GM23338 (cell line): ENCODE data around the gene ISY1. TPM values are rescaled to one million over a fixed set of nuclear protein-coding genes. Genes with fewer than 3 reads are reported as not detected.

ENCODE experiments used
- ATAC-seq: fragments of 200-7000 bp; cut with Tn5 transposase; 3 replicates; pipeline ENCODE4 v1.9.1; 2020
- DNase-seq: peaks from one replicate; pipeline ENCODE4 v3.0.0-alpha.2; 2015; ENCODE audit warnings: low spot score
- H2AFZ ChIP-seq: fragments of 200-600 bp; sonication (generic); 2 replicates; pipeline ENCODE4 v1.8.0; 2016; ENCODE audit warnings: antibody characterized with exemption, mild to moderate bottlenecking, moderate library complexity
- H3F3A ChIP-seq: fragments of 200-600 bp; sonication (generic); replicated peaks from 2 replicates; pipeline ENCODE4 v1.8.0; 2017; ENCODE audit warnings: antibody characterized with exemption, mixed run types, low read depth
- H3K27ac ChIP-seq: fragments of 200-600 bp; sonication (generic); 2 replicates; pipeline ENCODE4 v1.6.1; 2016; ENCODE audit warnings: low read depth
- H3K27me3 ChIP-seq: fragments of 200-600 bp; sonication (generic); 2 replicates; pipeline ENCODE4 v1.8.0; 2016; ENCODE audit warnings: mild to moderate bottlenecking, mixed run types, moderate library complexity; ENCODE audit not compliant: insufficient read depth
- H3K36me3 ChIP-seq: fragments of 200-600 bp; sonication (generic); 2 replicates; pipeline ENCODE4 v1.8.0; 2016; ENCODE audit warnings: mild to moderate bottlenecking; ENCODE audit not compliant: insufficient read depth
- H3K4me1 ChIP-seq: fragments of 200-600 bp; sonication (generic); 2 replicates; pipeline ENCODE4 v1.8.0; 2016; ENCODE audit warnings: mild to moderate bottlenecking, moderate library complexity; ENCODE audit not compliant: insufficient read depth
- H3K4me2 ChIP-seq: fragments of 200-600 bp; sonication (generic); 2 replicates; pipeline ENCODE4 v1.7.1; 2017; ENCODE audit warnings: mixed run types
- H3K4me3 ChIP-seq: fragments of 200-600 bp; sonication (generic); 2 replicates; pipeline ENCODE4 v1.6.1; 2016; ENCODE audit warnings: mixed run types
- H3K79me2 ChIP-seq: fragments of 200-600 bp; sonication (generic); replicated peaks from 2 replicates; pipeline ENCODE4 v1.8.0; 2017; ENCODE audit warnings: mild to moderate bottlenecking; ENCODE audit not compliant: insufficient read depth
- H3K9me2 ChIP-seq: fragments of 200-600 bp; sonication (generic); 2 replicates; pipeline ENCODE4 v1.8.0; 2017; ENCODE audit not compliant: insufficient read depth
- H4K20me1 ChIP-seq: fragments of 200-600 bp; sonication (generic); replicated peaks from 2 replicates; pipeline ENCODE4 v1.8.0; 2017; ENCODE audit warnings: mild to moderate bottlenecking; ENCODE audit not compliant: insufficient read depth
- H3K27ac Mint-ChIP-seq: 2 replicates; pipeline ENCODE4 v1.8.0; 2020; ENCODE audit warnings: inconsistent platforms, mild to moderate bottlenecking, moderate library complexity, mixed read lengths
- H3K27me3 Mint-ChIP-seq: 3 replicates; pipeline ENCODE4 v1.8.0; 2022; ENCODE audit warnings: low read depth, mild to moderate bottlenecking, moderate library complexity, mixed read lengths, inconsistent platforms; ENCODE audit not compliant: insufficient read depth, poor library complexity
- H3K36me3 Mint-ChIP-seq: 3 replicates; pipeline ENCODE4 v1.8.0; 2021; ENCODE audit warnings: low read depth, mild to moderate bottlenecking, inconsistent platforms, moderate library complexity, mixed read lengths
- H3K4me1 Mint-ChIP-seq: 3 replicates; pipeline ENCODE4 v1.8.0; 2020; ENCODE audit warnings: mild to moderate bottlenecking, inconsistent platforms, mixed read lengths
- H3K4me3 Mint-ChIP-seq: 3 replicates; pipeline ENCODE4 v1.8.0; 2021; ENCODE audit warnings: moderate library complexity, mild to moderate bottlenecking, inconsistent platforms, mixed read lengths
- H3K9me3 Mint-ChIP-seq: 3 replicates; pipeline ENCODE4 v1.8.0; 2020; ENCODE audit warnings: moderate library complexity, mild to moderate bottlenecking, inconsistent platforms, mixed read lengths
- CREB1 ChIP-seq: fragments of 250-450 bp; sonication (Bioruptor Pico); IDR thresholded peaks from 2 replicates; pipeline ENCODE4 v1.5.0; 2020; ENCODE audit warnings: low read depth, mild to moderate bottlenecking, moderate library complexity
- EZH2 ChIP-seq: fragments of 200-600 bp; sonication (generic); IDR thresholded peaks from one replicate; pipeline ENCODE4 v1.8.0; 2017; ENCODE audit warnings: antibody characterized with exemption, mild to moderate bottlenecking, low read depth; ENCODE audit not compliant: unreplicated experiment
- EZH2phosphoT487 ChIP-seq: fragments of 200-600 bp; sonication (generic); IDR thresholded peaks from one replicate; pipeline ENCODE4 v1.8.1; 2018; ENCODE audit warnings: antibody characterized with exemption; ENCODE audit not compliant: unreplicated experiment
- JUNB ChIP-seq: IDR thresholded peaks from one replicate; pipeline ENCODE4 v1.6.1; 2016; ENCODE audit warnings: antibody characterized with exemption; ENCODE audit not compliant: unreplicated experiment
- NANOG ChIP-seq: IDR thresholded peaks from 2 replicates; pipeline ENCODE4 v1.6.1; 2016; ENCODE audit warnings: antibody characterized with exemption, borderline replicate concordance
- POLR2AphosphoS5 ChIP-seq: IDR thresholded peaks from 2 replicates; pipeline ENCODE4 v1.6.1; 2016; ENCODE audit warnings: antibody characterized with exemption, low read depth
- STAT1 ChIP-seq: IDR thresholded peaks from one replicate; pipeline ENCODE4 v1.6.1; 2016; ENCODE audit warnings: antibody characterized with exemption; ENCODE audit not compliant: unreplicated experiment
- ZNF114 ChIP-seq: fragments of 250-450 bp; sonication (Bioruptor Pico); IDR thresholded peaks from 2 replicates; pipeline ENCODE4 v1.5.0; 2020; ENCODE audit warnings: mild to moderate bottlenecking, moderate library complexity
- polyA plus RNA-seq: library from polyadenylated mRNA; unstranded; fragments of >200 nt; fragmentation: Nextera tagmentation; extraction: Ambion mirVana; gene quantifications from 2 replicates; pipeline ENCODE4 v1.2.1, GENCODE V29; 2016
- total RNA-seq: library from RNA; depleted of rRNA; stranded (reverse); fragments of >200 nt; shearing (Covaris generic); gene quantifications from 2 replicates; pipeline ENCODE4 v1.2.3, GENCODE V29; 2014
- TF ChIP-seq, protein P1 (sequence below): IDR thresholded peaks from one replicate; pipeline ENCODE4 v1.6.1; 2018; ENCODE audit warnings: antibody characterized with exemption; ENCODE audit not compliant: unreplicated experiment
- TF ChIP-seq, protein P2 (sequence below): fragments of 250-450 bp; sonication (Bioruptor Pico); IDR thresholded peaks from 2 replicates; pipeline ENCODE4 v1.5.0; 2020; ENCODE audit warnings: mild to moderate bottlenecking, moderate library complexity
- TF ChIP-seq, protein P3 (sequence below), 2 experiments: fragments of 200-600 bp in 1 of 2; sonication (generic) in 1 of 2; conservative IDR thresholded peaks; 2 replicates each; pipeline versions ENCODE4 v1.5.1 to v1.6.1; 2016 to 2017; ENCODE audit warnings: antibody characterized with exemption in 2 of 2, low read depth in 2 of 2, mild to moderate bottlenecking in 2 of 2, moderate library complexity in 1 of 2
- TF ChIP-seq, protein P4 (sequence below): IDR thresholded peaks from 2 replicates; pipeline ENCODE4 v1.6.1; 2016; ENCODE audit warnings: antibody characterized with exemption

Gene ISY1
- total and polyA plus RNA-seq, 2 experiments from 2014 or later = 11.3 to 23.6 TPM

DNA sequence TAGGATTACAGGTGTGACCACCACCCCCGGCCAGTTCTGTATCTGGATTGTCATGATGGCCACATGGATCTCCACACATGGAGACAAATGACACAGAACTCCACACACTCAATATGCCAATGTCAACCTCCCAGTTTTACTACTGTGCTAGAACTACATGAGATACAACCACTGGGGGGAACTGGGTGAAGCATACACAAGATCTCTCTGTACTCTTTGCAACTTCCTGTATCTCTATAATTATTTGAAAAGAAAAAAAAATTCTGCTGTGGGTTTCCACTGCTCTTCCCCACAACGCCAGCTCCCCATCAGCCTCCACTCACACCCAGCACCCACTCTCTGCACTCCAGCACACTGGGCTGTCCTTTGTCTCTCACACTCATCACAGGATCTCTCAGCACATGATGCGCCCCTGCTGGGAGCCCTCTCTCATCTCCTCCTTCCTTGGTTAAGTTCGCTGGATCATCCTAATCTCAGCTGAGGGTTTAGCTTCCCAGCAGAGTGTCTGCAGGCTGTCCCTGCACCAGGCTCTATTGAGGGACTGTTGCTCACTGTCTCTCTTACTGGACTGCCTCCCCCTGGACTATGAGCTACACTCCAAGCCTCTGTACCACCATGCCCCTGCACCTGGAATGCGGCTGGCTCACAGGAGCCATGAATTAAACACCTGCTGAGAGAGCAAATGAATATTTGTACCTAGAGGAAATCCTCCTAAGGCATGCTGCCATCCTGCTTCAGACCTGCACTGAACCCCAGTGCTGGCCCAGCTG lies 28.6 kb downstream of the ISY1 start:
- no peak for DNase-seq
- TF ChIP-seq EZH2 (no peak), EZH2phosphoT487 (no peak), ZNF114 (CRISPR knock-in tag) (no peak), POLR2AphosphoS5 (no peak), STAT1 (no peak), JUNB (no peak), NANOG (no peak), CREB1 (CRISPR knock-in tag) (no peak)
- TF ChIP-seq, protein P1, sequence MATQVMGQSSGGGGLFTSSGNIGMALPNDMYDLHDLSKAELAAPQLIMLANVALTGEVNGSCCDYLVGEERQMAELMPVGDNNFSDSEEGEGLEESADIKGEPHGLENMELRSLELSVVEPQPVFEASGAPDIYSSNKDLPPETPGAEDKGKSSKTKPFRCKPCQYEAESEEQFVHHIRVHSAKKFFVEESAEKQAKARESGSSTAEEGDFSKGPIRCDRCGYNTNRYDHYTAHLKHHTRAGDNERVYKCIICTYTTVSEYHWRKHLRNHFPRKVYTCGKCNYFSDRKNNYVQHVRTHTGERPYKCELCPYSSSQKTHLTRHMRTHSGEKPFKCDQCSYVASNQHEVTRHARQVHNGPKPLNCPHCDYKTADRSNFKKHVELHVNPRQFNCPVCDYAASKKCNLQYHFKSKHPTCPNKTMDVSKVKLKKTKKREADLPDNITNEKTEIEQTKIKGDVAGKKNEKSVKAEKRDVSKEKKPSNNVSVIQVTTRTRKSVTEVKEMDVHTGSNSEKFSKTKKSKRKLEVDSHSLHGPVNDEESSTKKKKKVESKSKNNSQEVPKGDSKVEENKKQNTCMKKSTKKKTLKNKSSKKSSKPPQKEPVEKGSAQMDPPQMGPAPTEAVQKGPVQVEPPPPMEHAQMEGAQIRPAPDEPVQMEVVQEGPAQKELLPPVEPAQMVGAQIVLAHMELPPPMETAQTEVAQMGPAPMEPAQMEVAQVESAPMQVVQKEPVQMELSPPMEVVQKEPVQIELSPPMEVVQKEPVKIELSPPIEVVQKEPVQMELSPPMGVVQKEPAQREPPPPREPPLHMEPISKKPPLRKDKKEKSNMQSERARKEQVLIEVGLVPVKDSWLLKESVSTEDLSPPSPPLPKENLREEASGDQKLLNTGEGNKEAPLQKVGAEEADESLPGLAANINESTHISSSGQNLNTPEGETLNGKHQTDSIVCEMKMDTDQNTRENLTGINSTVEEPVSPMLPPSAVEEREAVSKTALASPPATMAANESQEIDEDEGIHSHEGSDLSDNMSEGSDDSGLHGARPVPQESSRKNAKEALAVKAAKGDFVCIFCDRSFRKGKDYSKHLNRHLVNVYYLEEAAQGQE = no peak
- TF ChIP-seq, protein P2, sequence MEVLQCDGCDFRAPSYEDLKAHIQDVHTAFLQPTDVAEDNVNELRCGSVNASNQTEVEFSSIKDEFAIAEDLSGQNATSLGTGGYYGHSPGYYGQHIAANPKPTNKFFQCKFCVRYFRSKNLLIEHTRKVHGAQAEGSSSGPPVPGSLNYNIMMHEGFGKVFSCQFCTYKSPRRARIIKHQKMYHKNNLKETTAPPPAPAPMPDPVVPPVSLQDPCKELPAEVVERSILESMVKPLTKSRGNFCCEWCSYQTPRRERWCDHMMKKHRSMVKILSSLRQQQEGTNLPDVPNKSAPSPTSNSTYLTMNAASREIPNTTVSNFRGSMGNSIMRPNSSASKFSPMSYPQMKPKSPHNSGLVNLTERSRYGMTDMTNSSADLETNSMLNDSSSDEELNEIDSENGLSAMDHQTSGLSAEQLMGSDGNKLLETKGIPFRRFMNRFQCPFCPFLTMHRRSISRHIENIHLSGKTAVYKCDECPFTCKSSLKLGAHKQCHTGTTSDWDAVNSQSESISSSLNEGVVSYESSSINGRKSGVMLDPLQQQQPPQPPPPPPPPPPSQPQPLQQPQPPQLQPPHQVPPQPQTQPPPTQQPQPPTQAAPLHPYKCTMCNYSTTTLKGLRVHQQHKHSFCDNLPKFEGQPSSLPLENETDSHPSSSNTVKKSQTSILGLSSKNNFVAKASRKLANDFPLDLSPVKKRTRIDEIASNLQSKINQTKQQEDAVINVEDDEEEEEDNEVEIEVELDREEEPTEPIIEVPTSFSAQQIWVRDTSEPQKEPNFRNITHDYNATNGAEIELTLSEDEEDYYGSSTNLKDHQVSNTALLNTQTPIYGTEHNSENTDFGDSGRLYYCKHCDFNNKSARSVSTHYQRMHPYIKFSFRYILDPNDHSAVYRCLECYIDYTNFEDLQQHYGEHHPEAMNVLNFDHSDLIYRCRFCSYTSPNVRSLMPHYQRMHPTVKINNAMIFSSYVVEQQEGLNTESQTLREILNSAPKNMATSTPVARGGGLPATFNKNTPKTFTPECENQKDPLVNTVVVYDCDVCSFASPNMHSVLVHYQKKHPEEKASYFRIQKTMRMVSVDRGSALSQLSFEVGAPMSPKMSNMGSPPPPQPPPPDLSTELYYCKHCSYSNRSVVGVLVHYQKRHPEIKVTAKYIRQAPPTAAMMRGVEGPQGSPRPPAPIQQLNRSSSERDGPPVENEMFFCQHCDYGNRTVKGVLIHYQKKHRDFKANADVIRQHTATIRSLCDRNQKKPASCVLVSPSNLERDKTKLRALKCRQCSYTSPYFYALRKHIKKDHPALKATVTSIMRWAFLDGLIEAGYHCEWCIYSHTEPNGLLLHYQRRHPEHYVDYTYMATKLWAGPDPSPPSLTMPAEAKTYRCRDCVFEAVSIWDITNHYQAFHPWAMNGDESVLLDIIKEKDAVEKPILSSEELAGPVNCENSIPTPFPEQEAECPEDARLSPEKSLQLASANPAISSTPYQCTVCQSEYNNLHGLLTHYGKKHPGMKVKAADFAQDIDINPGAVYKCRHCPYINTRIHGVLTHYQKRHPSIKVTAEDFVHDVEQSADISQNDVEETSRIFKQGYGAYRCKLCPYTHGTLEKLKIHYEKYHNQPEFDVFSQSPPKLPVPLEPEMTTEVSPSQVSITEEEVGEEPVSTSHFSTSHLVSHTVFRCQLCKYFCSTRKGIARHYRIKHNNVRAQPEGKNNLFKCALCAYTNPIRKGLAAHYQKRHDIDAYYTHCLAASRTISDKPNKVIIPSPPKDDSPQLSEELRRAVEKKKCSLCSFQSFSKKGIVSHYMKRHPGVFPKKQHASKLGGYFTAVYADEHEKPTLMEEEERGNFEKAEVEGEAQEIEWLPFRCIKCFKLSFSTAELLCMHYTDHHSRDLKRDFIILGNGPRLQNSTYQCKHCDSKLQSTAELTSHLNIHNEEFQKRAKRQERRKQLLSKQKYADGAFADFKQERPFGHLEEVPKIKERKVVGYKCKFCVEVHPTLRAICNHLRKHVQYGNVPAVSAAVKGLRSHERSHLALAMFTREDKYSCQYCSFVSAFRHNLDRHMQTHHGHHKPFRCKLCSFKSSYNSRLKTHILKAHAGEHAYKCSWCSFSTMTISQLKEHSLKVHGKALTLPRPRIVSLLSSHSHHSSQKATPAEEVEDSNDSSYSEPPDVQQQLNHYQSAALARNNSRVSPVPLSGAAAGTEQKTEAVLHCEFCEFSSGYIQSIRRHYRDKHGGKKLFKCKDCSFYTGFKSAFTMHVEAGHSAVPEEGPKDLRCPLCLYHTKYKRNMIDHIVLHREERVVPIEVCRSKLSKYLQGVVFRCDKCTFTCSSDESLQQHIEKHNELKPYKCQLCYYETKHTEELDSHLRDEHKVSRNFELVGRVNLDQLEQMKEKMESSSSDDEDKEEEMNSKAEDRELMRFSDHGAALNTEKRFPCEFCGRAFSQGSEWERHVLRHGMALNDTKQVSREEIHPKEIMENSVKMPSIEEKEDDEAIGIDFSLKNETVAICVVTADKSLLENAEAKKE (CRISPR knock-in tag) = no peak
- TF ChIP-seq, protein P3, sequence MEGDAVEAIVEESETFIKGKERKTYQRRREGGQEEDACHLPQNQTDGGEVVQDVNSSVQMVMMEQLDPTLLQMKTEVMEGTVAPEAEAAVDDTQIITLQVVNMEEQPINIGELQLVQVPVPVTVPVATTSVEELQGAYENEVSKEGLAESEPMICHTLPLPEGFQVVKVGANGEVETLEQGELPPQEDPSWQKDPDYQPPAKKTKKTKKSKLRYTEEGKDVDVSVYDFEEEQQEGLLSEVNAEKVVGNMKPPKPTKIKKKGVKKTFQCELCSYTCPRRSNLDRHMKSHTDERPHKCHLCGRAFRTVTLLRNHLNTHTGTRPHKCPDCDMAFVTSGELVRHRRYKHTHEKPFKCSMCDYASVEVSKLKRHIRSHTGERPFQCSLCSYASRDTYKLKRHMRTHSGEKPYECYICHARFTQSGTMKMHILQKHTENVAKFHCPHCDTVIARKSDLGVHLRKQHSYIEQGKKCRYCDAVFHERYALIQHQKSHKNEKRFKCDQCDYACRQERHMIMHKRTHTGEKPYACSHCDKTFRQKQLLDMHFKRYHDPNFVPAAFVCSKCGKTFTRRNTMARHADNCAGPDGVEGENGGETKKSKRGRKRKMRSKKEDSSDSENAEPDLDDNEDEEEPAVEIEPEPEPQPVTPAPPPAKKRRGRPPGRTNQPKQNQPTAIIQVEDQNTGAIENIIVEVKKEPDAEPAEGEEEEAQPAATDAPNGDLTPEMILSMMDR (conservative IDR thresholded peaks at IDR 0.05; ENCODE audit: low read depth in 2 of 2) = no peak
- TF ChIP-seq, protein P4, sequence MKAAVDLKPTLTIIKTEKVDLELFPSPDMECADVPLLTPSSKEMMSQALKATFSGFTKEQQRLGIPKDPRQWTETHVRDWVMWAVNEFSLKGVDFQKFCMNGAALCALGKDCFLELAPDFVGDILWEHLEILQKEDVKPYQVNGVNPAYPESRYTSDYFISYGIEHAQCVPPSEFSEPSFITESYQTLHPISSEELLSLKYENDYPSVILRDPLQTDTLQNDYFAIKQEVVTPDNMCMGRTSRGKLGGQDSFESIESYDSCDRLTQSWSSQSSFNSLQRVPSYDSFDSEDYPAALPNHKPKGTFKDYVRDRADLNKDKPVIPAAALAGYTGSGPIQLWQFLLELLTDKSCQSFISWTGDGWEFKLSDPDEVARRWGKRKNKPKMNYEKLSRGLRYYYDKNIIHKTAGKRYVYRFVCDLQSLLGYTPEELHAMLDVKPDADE = no peak
- no peak overlapping the region for H3K27ac ChIP-seq

More for the DNA sequence above, 28.6 kb downstream of the ISY1 start:
- Histone ChIP-seq H3K4me1 (no peaks in the 10 kb centered on the region), H3K4me2 (no peak overlapping the region), H3K27me3 (no peaks in the 10 kb centered on the region), H3K4me3 (no peak overlapping the region), H3K36me3 (0 out of 2 replicates have a peak, but pooled peaks cover 9% of the 10 kb centered on the region), H4K20me1 (no peaks in the 10 kb centered on the region), H3K79me2 (no peaks in the 10 kb centered on the region), H3K9me2 (no peaks in the 10 kb centered on the region), H3F3A (no peaks in the 10 kb centered on the region), H2AFZ (no peak overlapping the region)
- peak overlapping the region; percentile 56 for H3K27ac Mint-ChIP-seq
- H3K27me3 Mint-ChIP-seq = peaks cover 6% of the 10 kb centered on the region
- H3K9me3 Mint-ChIP-seq = no peaks in the 10 kb centered on the region
- no peak for ATAC-seq
- no peak overlapping the region for H3K4me3 Mint-ChIP-seq
- H3K4me1 Mint-ChIP-seq = peaks cover 7% of the 10 kb centered on the region
- peaks cover 39% of the 10 kb centered on the region for H3K36me3 Mint-ChIP-seq
